PC-3 (cell line): Measurements from ENCODE around the gene ZNF100. TPM values are rescaled to one million over a fixed set of nuclear protein-coding genes. Genes with fewer than 3 reads are reported as not detected.

ENCODE experiments used
- ATAC-seq: fragments of 200-7000 bp; cut with Tn5 transposase; 2 replicates; pipeline ENCODE4 v1.9.1; 2020; ENCODE audit warnings: mild to moderate bottlenecking, moderate library complexity
- BruUV-seq: library from RNA; stranded (reverse); fragments of 400-500 nt; replicated peaks from 2 replicates; lab custom pipeline; 2021; lab: Mats Ljungman, UMichigan
- CTCF ChIA-PET: fragments of 300-600 bp; sonication (Branson Sonifier 250); formaldehyde crosslinking; loops from one replicate; lab custom pipeline; 2022; ENCODE audit warnings: antibody characterized with exemption; lab: Charles Lee
- POLR2A ChIA-PET: fragments of 300-600 bp; sonication (Branson Sonifier 250); formaldehyde crosslinking; loops from one replicate; lab custom pipeline; 2022; ENCODE audit warnings: antibody characterized with exemption; ENCODE audit not compliant: unreplicated experiment; lab: Charles Lee
- DNase-seq: peaks from one replicate; pipeline ENCODE4 v3.0.0-alpha.2; 2015
- H2AFZ ChIP-seq: fragments of 300-600 bp; sonication (generic); 2 replicates; pipeline ENCODE4 v1.6.0; 2016; ENCODE audit warnings: antibody characterized with exemption, low read length
- H3F3A ChIP-seq: fragments of 300-600 bp; sonication (generic); one replicate; pipeline ENCODE4 v1.6.0; 2017; ENCODE audit warnings: antibody characterized with exemption, low read length, control low read depth, mild to moderate bottlenecking; ENCODE audit not compliant: unreplicated experiment
- H3K27ac ChIP-seq: fragments of 300-600 bp; sonication (generic); 2 replicates; pipeline ENCODE4 v1.5.1; 2016; ENCODE audit warnings: mild to moderate bottlenecking, low read length
- H3K27me3 ChIP-seq: fragments of 300-600 bp; sonication (generic); 2 replicates; pipeline ENCODE4 v1.6.1; 2016; ENCODE audit warnings: low read length, mixed read lengths
- H3K36me3 ChIP-seq: fragments of 300-600 bp; sonication (generic); 2 replicates; pipeline ENCODE4 v1.6.1; 2016; ENCODE audit warnings: low read depth, mixed run types, low read length, mixed read lengths
- H3K4me1 ChIP-seq: fragments of 300-600 bp; sonication (generic); 2 replicates; pipeline ENCODE4 v1.5.1; 2016; ENCODE audit warnings: low read length; ENCODE audit not compliant: insufficient read depth
- H3K4me2 ChIP-seq: fragments of 300-600 bp; sonication (generic); 2 replicates; pipeline ENCODE4 v1.6.0; 2016; ENCODE audit warnings: low read length
- H3K4me3 ChIP-seq: fragments of 300-600 bp; sonication (generic); 2 replicates; pipeline ENCODE4 v1.5.1; 2016; ENCODE audit warnings: mild to moderate bottlenecking, low read length, mixed read lengths
- H3K79me2 ChIP-seq: fragments of 300-600 bp; sonication (generic); 2 replicates; pipeline ENCODE4 v1.6.1; 2017; ENCODE audit warnings: low read length, mixed read lengths
- H3K9ac ChIP-seq: fragments of 300-600 bp; sonication (generic); 2 replicates; pipeline ENCODE4 v1.6.0; 2016; ENCODE audit warnings: mild to moderate bottlenecking, low read length
- H3K9me2 ChIP-seq: fragments of 300-600 bp; sonication (generic); replicated peaks from 2 replicates; pipeline ENCODE4 v1.6.1; 2016; ENCODE audit warnings: mixed run types, low read length, mixed read lengths
- H3K9me3 ChIP-seq: fragments of 300-600 bp; sonication (generic); 2 replicates; pipeline ENCODE4 v1.6.1; 2016; ENCODE audit warnings: low read length, mixed read lengths
- H4K20me1 ChIP-seq: fragments of 300-600 bp; sonication (generic); 2 replicates; pipeline ENCODE4 v1.6.1; 2016; ENCODE audit warnings: low read length, mixed read lengths
- CTCF ChIP-seq: fragments of 300-600 bp; sonication (generic); conservative IDR thresholded peaks from 2 replicates; pipeline ENCODE4 v1.5.1; 2017; ENCODE audit warnings: antibody characterized with exemption, low read depth, mild to moderate bottlenecking, low read length
- EZH2 ChIP-seq: fragments of 300-600 bp; sonication (generic); IDR thresholded peaks from one replicate; pipeline ENCODE4 v1.6.1; 2017; ENCODE audit warnings: antibody characterized with exemption, mild to moderate bottlenecking, low read length; ENCODE audit not compliant: unreplicated experiment
- EZH2phosphoT487 ChIP-seq: fragments of 300-600 bp; sonication (generic); IDR thresholded peaks from 2 replicates; pipeline ENCODE4 v1.6.1; 2018; ENCODE audit warnings: mild to moderate bottlenecking, antibody characterized with exemption, low read length, borderline replicate concordance
- intact Hi-C: fragments of 100-400 bp; cut with micrococcal nuclease; formaldehyde crosslinking; loops from 2 replicates; pipeline ENCODE4 v1.9.0; 2023
- total RNA-seq: library from RNA; depleted of rRNA; stranded (reverse); fragments of >200 nt; gene quantifications from 2 replicates; pipeline ENCODE4 v1.2.3, GENCODE V29; 2014

The ZNF100 gene
- total RNA-seq, 1 experiment from 2014 or later: 1.7 TPM

- Histone ChIP-seq H3K4me2 (no peak overlapping the region), H3K4me1 (no peaks in the 10 kb centered on the region), H3K4me3 (no peak overlapping the region), H3K9me3 (peaks cover 6% of the 10 kb centered on the region; the same call in 1 of the 2 replicates), H3K27ac (no peak overlapping the region), H3K36me3 (no peaks in the 10 kb centered on the region), H3F3A (no peaks in the 10 kb centered on the region), H4K20me1 (no peaks in the 10 kb centered on the region), H3K27me3 (no peaks in the 10 kb centered on the region), H2AFZ (no peak overlapping the region), H3K79me2 (no peaks in the 10 kb centered on the region), H3K9me2 (no peaks in the 10 kb centered on the region), H3K9ac (no peak overlapping the region)
- CTCF ChIA-PET: no interaction called here
- ATAC-seq (no peak), DNase-seq (no peak)
- POLR2A ChIA-PET: no interaction called here
- intact Hi-C loops: no loop called here
- no peak for TF ChIP-seq CTCF
- no peak for TF ChIP-seq EZH2phosphoT487
- TF ChIP-seq EZH2: no peak
- no TSS peak for BruUV-seq
These were observed 78.9 kb downstream of the ZNF100 start for GRCh38 chr19:21688464-21688863.

GRCh38 chr19:21680671-21681070 lies 86.7 kb downstream of the ZNF100 start:
- no TSS peak for BruUV-seq
- POLR2A ChIA-PET: no interaction called here
- intact Hi-C loops: no loop called here

More at GRCh38 chr19:21680671-21681070, 86.7 kb downstream of the ZNF100 start:
- TF ChIP-seq EZH2 (no peak), CTCF (no peak), EZH2phosphoT487 (no peak)
- no peaks in the 10 kb centered on the region for H3K9me2 ChIP-seq
- H3K4me3 ChIP-seq: no peak overlapping the region
- H4K20me1 ChIP-seq: no peaks in the 10 kb centered on the region
- H3K36me3 ChIP-seq: no peaks in the 10 kb centered on the region; the same call in 1 of the 2 replicates
- peaks cover 2% of the 10 kb centered on the region; the same call in 1 of the 2 replicates for H3K9me3 ChIP-seq
- CTCF ChIA-PET: no interaction called here
- no peaks in the 10 kb centered on the region for H3K79me2 ChIP-seq
- no peak overlapping the region for H3K9ac ChIP-seq
- H3K27me3 ChIP-seq: no peaks in the 10 kb centered on the region
- H3F3A ChIP-seq: no peaks in the 10 kb centered on the region
- ATAC-seq (no peak), DNase-seq (no peak)
- no peak overlapping the region for H3K4me2 ChIP-seq
- H3K4me1 ChIP-seq: no peaks in the 10 kb centered on the region
- no peak overlapping the region for H3K27ac ChIP-seq
- no peak overlapping the region for H2AFZ ChIP-seq
